ENCODE measurements around the gene DNAAF8. TPM values are rescaled to one million over a fixed set of nuclear protein-coding genes. Genes with fewer than 3 reads are reported as not detected.

Gene DNAAF8
- total and polyA plus RNA-seq, 10 donors, result 0.17 to 1.2 (median 0.57) TPM; not detected in 3

GRCh38 chr16:4775005-4775404 is 40.7 kb downstream of the DNAAF8 start:
- H3K36me3 ChIP-seq, result no peaks in the 10 kb centered on the region
- H3K4me3 ChIP-seq, result no peak overlapping the region
- no peaks in the 10 kb centered on the region for H3K9me3 ChIP-seq
- DNase-seq, result no peak
- H3K27me3 ChIP-seq (replicated peaks in 1 of 7), result no peaks in the 10 kb centered on the region
- intact Hi-C loops (cut with DNase I; ENCODE audit: low total_unique reads), result no loop called here
- 82 to 90% (median 87%) methylated on average over 5 to 13 of the region's 13 CpGs for WGBS, 5 donors
- no peak overlapping the region for H3K27ac ChIP-seq
- TF ChIP-seq CTCF (IDR thresholded peaks at IDR 0.05 in 8 of 11, conservative IDR thresholded peaks at IDR 0.05 in 3 of 11), result no peak
- TF ChIP-seq POLR2AphosphoS5 (IDR thresholded peaks at IDR 0.05), result no peak
- no peak for TF ChIP-seq POLR2A (IDR thresholded peaks at IDR 0.05)
- H3K4me1 ChIP-seq, result no peaks in the 10 kb centered on the region

GRCh38 chr16:4776141-4776705 is 41.9 kb downstream of the DNAAF8 start:
- DNase-seq, result no peak
- Histone ChIP-seq H3K4me3 (no peak overlapping the region), H3K27me3 (replicated peaks in 1 of 7) (no peaks in the 10 kb centered on the region), H3K27ac (no peak overlapping the region), H3K4me1 (no peaks in the 10 kb centered on the region), H3K36me3 (no peaks in the 10 kb centered on the region), H3K9me3 (no peaks in the 10 kb centered on the region)
- 79 to 91% (median 82%) methylated on average over 2 of the region's 2 CpGs for WGBS, 5 donors
- intact Hi-C loops (cut with DNase I; ENCODE audit: low total_unique reads), result no loop called here
- no peak for TF ChIP-seq CTCF (IDR thresholded peaks at IDR 0.05 in 8 of 11, conservative IDR thresholded peaks at IDR 0.05 in 3 of 11)
- no peak for TF ChIP-seq POLR2AphosphoS5 (IDR thresholded peaks at IDR 0.05)
- no peak for TF ChIP-seq POLR2A (IDR thresholded peaks at IDR 0.05)

GRCh38 chr16:4777339-4778049 is 43.2 kb downstream of the DNAAF8 start:
- no peak for TF ChIP-seq POLR2A (IDR thresholded peaks at IDR 0.05)
- TF ChIP-seq CTCF (IDR thresholded peaks at IDR 0.05 in 8 of 11, conservative IDR thresholded peaks at IDR 0.05 in 3 of 11), result no peak
- TF ChIP-seq POLR2AphosphoS5 (IDR thresholded peaks at IDR 0.05), result no peak
- DNase-seq, result no peak
- Histone ChIP-seq H3K27me3 (replicated peaks in 1 of 7) (no peaks in the 10 kb centered on the region), H3K4me1 (no peaks in the 10 kb centered on the region), H3K36me3 (no peaks in the 10 kb centered on the region), H3K9me3 (no peaks in the 10 kb centered on the region), H3K4me3 (no peak overlapping the region), H3K27ac (no peak overlapping the region)
- WGBS, 5 donors, result 76 to 91% (median 84%) methylated on average over 11 to 17 of the region's 17 CpGs
- intact Hi-C loops (cut with DNase I; ENCODE audit: low total_unique reads), result no loop called here

GRCh38 chr16:4778050-4778392 is 43.7 kb downstream of the DNAAF8 start:
- no peak for TF ChIP-seq POLR2AphosphoS5 (IDR thresholded peaks at IDR 0.05)
- TF ChIP-seq CTCF (IDR thresholded peaks at IDR 0.05 in 8 of 11, conservative IDR thresholded peaks at IDR 0.05 in 3 of 11), result no peak
- no peak for TF ChIP-seq POLR2A (IDR thresholded peaks at IDR 0.05)
- no peak overlapping the region for H3K4me3 ChIP-seq
- no peaks in the 10 kb centered on the region for H3K27me3 ChIP-seq (replicated peaks in 1 of 7)
- H3K4me1 ChIP-seq, result no peaks in the 10 kb centered on the region
- H3K27ac ChIP-seq, result no peak overlapping the region
- intact Hi-C loops (cut with DNase I; ENCODE audit: low total_unique reads), result no loop called here
- 87 to 91% (median 89%) methylated on average over 5 of the region's 5 CpGs for WGBS, 5 donors
- no peaks in the 10 kb centered on the region for H3K9me3 ChIP-seq
- DNase-seq, result no peak
- H3K36me3 ChIP-seq, result no peaks in the 10 kb centered on the region

All from spleen (tissue), 11 donors.